Peyer's patch (tissue), 4 donors: ENCODE data around the gene SRD5A2. TPM values are rescaled to one million over a fixed set of nuclear protein-coding genes. Genes with fewer than 3 reads are reported as not detected.

Experiments used
- DNase-seq, 3 donors: peaks; one replicate each; pipeline ENCODE4 v3.0.0-alpha.2; 2017 to 2019
- H3K27ac ChIP-seq, 4 donors: fragments of 200-600 bp; sonication (generic); one replicate each; pipeline ENCODE4 v1.5.1; 2016 to 2019
- H3K27me3 ChIP-seq, 2 donors: fragments of 200-600 bp; sonication (generic); one replicate each; pipeline ENCODE4 v1.5.1; 2019
- H3K36me3 ChIP-seq, 3 donors: fragments of 200-600 bp; sonication (generic); one replicate each; pipeline ENCODE4 v1.5.1; 2016 to 2019
- H3K4me1 ChIP-seq, 4 donors: fragments of 200-600 bp; sonication (generic); one replicate each; pipeline ENCODE4 v1.5.1; 2016 to 2019
- H3K4me3 ChIP-seq, 4 donors: fragments of 200-600 bp; sonication (generic); 1 replicate in 3 of 4; 2 replicates in 1 of 4; pipeline ENCODE4 v1.5.1; 2016 to 2019; ENCODE audit warnings: mild to moderate bottlenecking in 1 of 4
- H3K9me3 ChIP-seq, 4 donors: fragments of 200-600 bp; sonication (generic); one replicate each; pipeline ENCODE4 v1.5.1; 2016 to 2019; ENCODE audit warnings: mild to moderate bottlenecking in 1 of 4
- POLR2A ChIP-seq, 2 donors: fragments of 450-650 bp; IDR thresholded peaks; one replicate each; pipeline ENCODE4 v1.5.1; 2017; ENCODE audit warnings: antibody characterized with exemption in 2 of 2, mild to moderate bottlenecking in 2 of 2, moderate library complexity in 2 of 2
- total RNA-seq, 4 donors: library from RNA; depleted of rRNA; stranded (reverse); fragments of >200 nt; gene quantifications; one replicate each; pipeline ENCODE4 v1.1.0, GENCODE V29; 2016
- TF ChIP-seq, protein P1 (sequence below), 6 experiments: fragments of 450-650 bp in 4 of 6; fragments of 200-600 bp in 2 of 6; sonication (generic) in 1 of 6; IDR thresholded peaks; one replicate each; pipeline ENCODE4 v1.5.1; 2017 to 2019; ENCODE audit warnings: antibody characterized with exemption in 6 of 6, mild to moderate bottlenecking in 3 of 6, moderate library complexity in 1 of 6

The SRD5A2 gene
- total RNA-seq, 4 donors from 2014 or later, result not detected

DNA sequence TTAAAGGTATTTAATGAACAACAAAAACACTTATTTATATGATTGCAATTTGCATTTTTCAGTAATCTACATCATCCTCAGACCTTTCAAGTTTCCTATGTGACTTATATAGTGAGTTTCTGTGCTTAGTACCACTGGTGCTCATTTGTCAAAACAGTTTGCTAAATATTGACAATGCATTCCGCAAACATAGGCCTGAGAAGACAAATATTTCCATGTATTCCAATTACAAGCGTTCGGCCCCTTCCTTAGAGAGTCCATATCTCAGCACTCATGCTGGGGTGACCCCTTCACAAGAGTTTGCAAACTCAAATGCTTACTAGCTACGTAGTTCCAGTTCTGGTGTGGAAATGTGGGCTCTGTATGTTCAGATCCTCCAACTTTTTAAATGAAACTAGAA, 56.1 kb downstream of the SRD5A2 start:
- H3K27ac ChIP-seq, result no peak overlapping the region
- H3K27me3 ChIP-seq, result no peaks in the 10 kb centered on the region
- no peaks in the 10 kb centered on the region for H3K4me1 ChIP-seq
- TF ChIP-seq, protein P1, sequence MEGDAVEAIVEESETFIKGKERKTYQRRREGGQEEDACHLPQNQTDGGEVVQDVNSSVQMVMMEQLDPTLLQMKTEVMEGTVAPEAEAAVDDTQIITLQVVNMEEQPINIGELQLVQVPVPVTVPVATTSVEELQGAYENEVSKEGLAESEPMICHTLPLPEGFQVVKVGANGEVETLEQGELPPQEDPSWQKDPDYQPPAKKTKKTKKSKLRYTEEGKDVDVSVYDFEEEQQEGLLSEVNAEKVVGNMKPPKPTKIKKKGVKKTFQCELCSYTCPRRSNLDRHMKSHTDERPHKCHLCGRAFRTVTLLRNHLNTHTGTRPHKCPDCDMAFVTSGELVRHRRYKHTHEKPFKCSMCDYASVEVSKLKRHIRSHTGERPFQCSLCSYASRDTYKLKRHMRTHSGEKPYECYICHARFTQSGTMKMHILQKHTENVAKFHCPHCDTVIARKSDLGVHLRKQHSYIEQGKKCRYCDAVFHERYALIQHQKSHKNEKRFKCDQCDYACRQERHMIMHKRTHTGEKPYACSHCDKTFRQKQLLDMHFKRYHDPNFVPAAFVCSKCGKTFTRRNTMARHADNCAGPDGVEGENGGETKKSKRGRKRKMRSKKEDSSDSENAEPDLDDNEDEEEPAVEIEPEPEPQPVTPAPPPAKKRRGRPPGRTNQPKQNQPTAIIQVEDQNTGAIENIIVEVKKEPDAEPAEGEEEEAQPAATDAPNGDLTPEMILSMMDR (IDR thresholded peaks at IDR 0.05), result no peak
- no peak for TF ChIP-seq POLR2A (IDR thresholded peaks at IDR 0.05)
- no peaks in the 10 kb centered on the region for H3K36me3 ChIP-seq
- H3K4me3 ChIP-seq, result no peak overlapping the region
- no peak for DNase-seq
- no peaks in the 10 kb centered on the region for H3K9me3 ChIP-seq

DNA sequence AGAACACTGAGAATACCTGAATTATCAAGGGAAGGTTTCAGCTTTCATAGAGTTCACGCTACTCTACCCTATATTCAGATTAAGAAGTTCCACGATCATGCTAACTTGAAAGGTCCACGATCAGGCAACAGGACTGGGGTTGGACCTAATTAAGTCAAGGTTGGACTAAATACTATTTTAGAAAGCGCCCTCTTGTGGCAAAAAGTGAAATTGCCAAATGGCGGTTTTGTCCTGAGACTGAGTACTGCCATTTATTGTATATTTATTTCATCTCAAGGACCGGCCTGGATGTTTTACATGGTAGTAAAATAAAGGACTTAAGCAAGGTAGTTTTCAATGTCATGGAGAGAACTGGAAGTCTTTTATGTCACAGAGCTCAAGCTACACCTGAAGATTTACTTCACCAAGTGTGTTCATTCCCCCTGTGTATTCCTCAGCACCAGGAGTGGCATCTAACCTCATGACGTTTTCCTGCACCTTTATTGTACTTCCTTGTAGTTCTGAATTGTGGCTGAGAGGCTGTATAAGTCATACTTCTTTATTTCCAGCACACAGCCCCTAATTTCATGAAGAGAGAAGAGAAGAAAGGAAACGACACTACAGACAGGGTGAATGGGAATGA, 56.8 kb downstream of the SRD5A2 start:
- Histone ChIP-seq H3K4me3 (no peak overlapping the region), H3K4me1 (no peaks in the 10 kb centered on the region), H3K9me3 (no peaks in the 10 kb centered on the region), H3K27me3 (no peaks in the 10 kb centered on the region), H3K36me3 (no peaks in the 10 kb centered on the region), H3K27ac (no peak overlapping the region)
- TF ChIP-seq POLR2A (IDR thresholded peaks at IDR 0.05), result no peak
- TF ChIP-seq, protein P1 (IDR thresholded peaks at IDR 0.05), result peak; percentile 33 to 83 (median 72)
- DNase-seq, result peak in 2 of 3 donors; percentile 62 to 81

DNA sequence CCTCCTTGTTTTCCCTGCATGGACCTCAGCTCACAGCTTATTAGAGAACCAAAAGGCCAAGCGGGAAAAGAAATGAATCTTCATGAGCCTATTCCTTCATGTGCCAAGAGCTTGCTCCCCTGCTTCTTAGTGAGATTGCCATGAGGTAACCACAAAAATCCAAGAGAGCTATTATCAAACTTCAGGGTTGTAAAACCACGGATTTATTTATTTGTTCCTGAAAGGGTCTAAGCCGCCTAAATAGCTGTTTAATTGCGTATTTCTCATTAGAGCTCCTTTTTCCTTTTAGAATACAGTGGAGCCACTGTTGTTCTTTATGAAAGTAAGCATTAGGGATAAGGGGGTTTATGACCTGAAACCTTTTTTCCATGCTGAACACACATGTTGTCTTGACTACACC, 58.0 kb downstream of the SRD5A2 start:
- Histone ChIP-seq H3K27me3 (no peaks in the 10 kb centered on the region), H3K4me3 (no peak overlapping the region), H3K27ac (no peak overlapping the region), H3K36me3 (no peaks in the 10 kb centered on the region), H3K4me1 (no peaks in the 10 kb centered on the region), H3K9me3 (no peaks in the 10 kb centered on the region)
- no peak for TF ChIP-seq POLR2A (IDR thresholded peaks at IDR 0.05)
- TF ChIP-seq, protein P1 (IDR thresholded peaks at IDR 0.05), result no peak
- DNase-seq, result no peak

DNA sequence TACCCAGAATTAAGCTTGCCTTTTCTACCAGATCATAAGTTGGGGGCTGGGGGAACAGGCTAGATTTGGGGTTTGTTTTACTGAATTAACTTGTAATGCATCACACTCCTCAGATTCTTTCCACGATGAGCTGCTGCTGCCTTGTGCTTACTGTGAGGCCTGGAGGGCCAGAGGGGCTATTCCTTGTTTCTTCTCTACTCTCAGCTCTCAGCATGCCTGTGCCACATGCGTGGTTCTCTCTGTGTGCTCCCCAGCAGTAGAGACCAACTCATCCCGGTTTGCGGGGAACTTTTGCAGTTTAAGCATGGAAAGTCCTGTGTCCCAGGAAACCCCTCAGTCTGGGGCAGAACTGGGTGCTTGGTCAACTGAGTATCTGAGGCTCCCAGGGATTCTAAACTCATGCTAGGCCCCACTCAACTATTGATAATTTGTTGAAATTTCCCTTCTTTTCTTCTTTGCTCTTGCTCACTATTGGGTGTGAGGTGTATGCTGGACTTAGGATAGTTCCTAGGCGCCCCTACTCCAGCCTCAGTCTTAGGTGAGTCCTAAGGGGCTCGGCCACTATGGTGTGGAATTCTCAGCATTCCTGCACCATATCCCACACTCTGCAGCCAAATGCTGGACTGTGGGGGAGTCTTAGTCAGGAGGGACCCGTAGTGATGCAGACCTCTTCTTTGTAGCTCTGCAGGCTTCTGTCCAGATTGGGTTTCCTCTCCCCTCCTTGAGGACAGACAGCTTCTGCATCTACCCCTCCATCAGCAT, 63.1 kb downstream of the SRD5A2 start:
- Histone ChIP-seq H3K36me3 (no peaks in the 10 kb centered on the region), H3K4me1 (no peaks in the 10 kb centered on the region), H3K9me3 (no peaks in the 10 kb centered on the region), H3K4me3 (no peak overlapping the region), H3K27me3 (no peaks in the 10 kb centered on the region), H3K27ac (no peak overlapping the region)
- DNase-seq, result no peak
- TF ChIP-seq POLR2A (IDR thresholded peaks at IDR 0.05), result no peak
- TF ChIP-seq, protein P1 (IDR thresholded peaks at IDR 0.05), result no peak

DNA sequence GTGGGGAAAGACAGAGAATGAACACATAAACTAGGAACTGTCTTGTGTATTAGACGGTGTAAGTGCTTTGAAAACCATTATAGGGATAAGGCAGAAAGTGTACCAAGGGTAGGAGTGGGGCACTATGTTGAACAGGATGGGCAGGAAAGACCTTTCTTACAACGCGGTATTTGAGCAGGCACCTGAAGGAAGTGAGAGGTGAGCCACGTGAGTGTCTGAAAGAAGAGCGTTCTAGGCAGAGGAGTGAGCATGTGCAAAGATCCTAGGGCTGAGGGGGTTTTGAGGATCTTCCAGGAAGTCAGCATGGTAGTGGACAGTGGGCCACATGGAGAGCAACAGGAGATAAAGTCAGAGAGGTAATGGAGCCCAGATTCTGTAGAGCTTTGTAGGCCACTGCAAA, 65.2 kb downstream of the SRD5A2 start:
- H3K27ac ChIP-seq, result no peak overlapping the region
- no peak for DNase-seq
- no peaks in the 10 kb centered on the region for H3K9me3 ChIP-seq
- no peaks in the 10 kb centered on the region for H3K27me3 ChIP-seq
- no peak for TF ChIP-seq POLR2A (IDR thresholded peaks at IDR 0.05)
- TF ChIP-seq, protein P1 (IDR thresholded peaks at IDR 0.05), result no peak
- no peak overlapping the region for H3K4me3 ChIP-seq
- no peaks in the 10 kb centered on the region for H3K36me3 ChIP-seq
- no peaks in the 10 kb centered on the region for H3K4me1 ChIP-seq
